Measurements from ENCODE around the gene IRX5.

Gene IRX5

DNA sequence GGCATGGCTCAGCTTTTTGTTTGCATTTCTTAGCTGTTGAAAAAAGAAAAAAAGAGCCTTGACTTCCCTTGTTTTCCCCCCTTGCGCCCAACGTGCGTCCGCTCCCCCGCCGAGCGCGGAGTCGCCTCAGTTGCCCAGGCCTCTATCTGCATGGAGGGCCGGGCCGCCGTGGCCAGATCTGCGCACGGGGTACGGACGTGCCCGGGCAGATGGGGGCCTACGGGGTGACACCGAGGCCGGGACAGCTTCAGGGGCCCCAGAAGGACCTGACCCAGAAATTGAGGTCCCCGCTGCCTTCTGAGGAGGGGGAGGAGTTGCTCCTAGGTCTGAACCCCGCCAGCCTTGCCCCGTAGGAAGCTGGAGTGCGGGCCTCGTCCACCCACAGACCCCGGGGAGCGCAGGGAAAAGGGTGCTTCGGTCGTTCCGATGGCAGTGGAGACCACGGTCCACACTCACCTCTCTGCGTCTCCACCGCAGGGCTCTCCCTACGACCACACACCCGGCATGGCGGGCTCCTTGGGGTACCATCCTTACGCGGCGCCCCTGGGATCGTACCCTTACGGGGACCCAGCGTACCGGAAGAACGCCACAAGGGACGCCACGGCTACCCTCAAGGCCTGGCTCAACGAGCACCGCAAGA, 1.5 kb downstream of the IRX5 start:
- Histone ChIP-seq H3K9me3 (ENCODE audit: control insufficient read depth, insufficient read depth, low read length) (no peaks in the 10 kb centered on the region), H3K4me3 (ENCODE audit: low read depth, low read length) (peak overlapping the region; percentile 42), H3K27me3 (ENCODE audit: control insufficient read depth, insufficient read depth, low read length) (peaks cover 69% of the 10 kb centered on the region), H3K4me1 (ENCODE audit: control insufficient read depth, insufficient read depth, low read length) (peaks cover 9% of the 10 kb centered on the region), H3K9ac (ENCODE audit: low read depth, low read length) (no peak overlapping the region), H3K36me3 (ENCODE audit: control insufficient read depth, insufficient read depth, low read length) (no peaks in the 10 kb centered on the region)

DNA sequence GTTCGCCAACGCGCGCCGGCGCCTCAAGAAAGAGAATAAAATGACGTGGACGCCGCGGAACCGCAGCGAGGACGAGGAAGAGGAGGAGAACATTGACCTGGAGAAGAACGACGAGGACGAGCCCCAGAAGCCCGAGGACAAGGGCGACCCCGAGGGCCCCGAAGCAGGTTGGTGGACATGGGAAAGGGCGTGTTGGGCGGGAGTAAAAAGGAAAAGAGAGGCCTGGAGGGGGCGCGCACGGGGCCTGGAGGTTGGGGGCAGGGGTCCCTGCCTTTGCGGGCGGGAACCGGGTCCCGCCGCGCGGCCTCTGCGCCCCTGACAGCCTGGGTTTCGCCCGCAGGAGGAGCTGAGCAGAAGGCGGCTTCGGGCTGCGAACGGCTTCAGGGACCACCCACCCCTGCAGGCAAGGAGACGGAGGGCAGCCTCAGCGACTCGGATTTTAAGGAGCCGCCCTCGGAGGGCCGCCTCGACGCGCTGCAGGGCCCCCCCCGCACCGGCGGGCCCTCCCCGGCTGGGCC, 2.1 kb downstream of the IRX5 start:
- Histone ChIP-seq H3K9me3 (ENCODE audit: control insufficient read depth, insufficient read depth, low read length) (no peaks in the 10 kb centered on the region), H3K4me3 (ENCODE audit: low read depth, low read length) (peak overlapping the region; percentile 42), H3K27me3 (ENCODE audit: control insufficient read depth, insufficient read depth, low read length) (peaks cover 69% of the 10 kb centered on the region), H3K4me1 (ENCODE audit: control insufficient read depth, insufficient read depth, low read length) (peaks cover 9% of the 10 kb centered on the region), H3K9ac (ENCODE audit: low read depth, low read length) (no peak overlapping the region), H3K36me3 (ENCODE audit: control insufficient read depth, insufficient read depth, low read length) (no peaks in the 10 kb centered on the region)

DNA sequence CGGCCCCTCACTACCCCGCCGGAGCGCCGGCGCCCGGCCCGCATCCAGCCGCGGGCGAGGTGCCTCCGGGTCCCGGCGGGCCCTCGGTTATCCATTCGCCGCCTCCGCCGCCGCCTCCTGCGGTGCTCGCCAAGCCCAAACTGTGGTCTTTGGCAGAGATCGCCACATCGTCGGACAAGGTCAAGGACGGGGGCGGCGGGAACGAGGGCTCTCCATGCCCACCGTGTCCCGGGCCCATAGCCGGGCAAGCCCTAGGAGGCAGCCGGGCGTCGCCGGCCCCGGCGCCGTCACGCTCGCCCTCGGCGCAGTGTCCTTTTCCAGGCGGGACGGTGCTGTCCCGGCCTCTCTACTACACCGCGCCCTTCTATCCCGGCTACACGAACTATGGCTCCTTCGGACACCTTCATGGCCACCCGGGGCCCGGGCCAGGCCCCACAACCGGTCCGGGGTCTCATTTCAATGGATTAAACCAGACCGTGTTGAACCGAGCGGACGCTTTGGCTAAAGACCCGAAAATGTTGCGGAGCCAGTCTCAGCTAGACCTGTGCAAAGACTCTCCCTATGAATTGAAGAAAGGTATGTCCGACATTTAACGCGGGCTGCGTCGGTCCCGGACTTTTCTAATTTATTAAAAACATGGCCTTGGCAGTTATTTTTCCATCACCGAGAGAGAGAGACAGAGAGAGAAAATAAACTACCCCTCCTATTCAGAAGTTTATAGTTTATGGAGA, 2.8 kb downstream of the IRX5 start:
- H3K36me3 ChIP-seq (ENCODE audit: control insufficient read depth, insufficient read depth, low read length) = no peaks in the 10 kb centered on the region
- H3K27me3 ChIP-seq (ENCODE audit: control insufficient read depth, insufficient read depth, low read length) = peaks cover 72% of the 10 kb centered on the region
- no peak overlapping the region for H3K9ac ChIP-seq (ENCODE audit: low read depth, low read length)
- H3K4me1 ChIP-seq (ENCODE audit: control insufficient read depth, insufficient read depth, low read length) = peaks cover 9% of the 10 kb centered on the region
- peak overlapping the region; percentile 42 for H3K4me3 ChIP-seq (ENCODE audit: low read depth, low read length)
- no peaks in the 10 kb centered on the region for H3K9me3 ChIP-seq (ENCODE audit: control insufficient read depth, insufficient read depth, low read length)

DNA sequence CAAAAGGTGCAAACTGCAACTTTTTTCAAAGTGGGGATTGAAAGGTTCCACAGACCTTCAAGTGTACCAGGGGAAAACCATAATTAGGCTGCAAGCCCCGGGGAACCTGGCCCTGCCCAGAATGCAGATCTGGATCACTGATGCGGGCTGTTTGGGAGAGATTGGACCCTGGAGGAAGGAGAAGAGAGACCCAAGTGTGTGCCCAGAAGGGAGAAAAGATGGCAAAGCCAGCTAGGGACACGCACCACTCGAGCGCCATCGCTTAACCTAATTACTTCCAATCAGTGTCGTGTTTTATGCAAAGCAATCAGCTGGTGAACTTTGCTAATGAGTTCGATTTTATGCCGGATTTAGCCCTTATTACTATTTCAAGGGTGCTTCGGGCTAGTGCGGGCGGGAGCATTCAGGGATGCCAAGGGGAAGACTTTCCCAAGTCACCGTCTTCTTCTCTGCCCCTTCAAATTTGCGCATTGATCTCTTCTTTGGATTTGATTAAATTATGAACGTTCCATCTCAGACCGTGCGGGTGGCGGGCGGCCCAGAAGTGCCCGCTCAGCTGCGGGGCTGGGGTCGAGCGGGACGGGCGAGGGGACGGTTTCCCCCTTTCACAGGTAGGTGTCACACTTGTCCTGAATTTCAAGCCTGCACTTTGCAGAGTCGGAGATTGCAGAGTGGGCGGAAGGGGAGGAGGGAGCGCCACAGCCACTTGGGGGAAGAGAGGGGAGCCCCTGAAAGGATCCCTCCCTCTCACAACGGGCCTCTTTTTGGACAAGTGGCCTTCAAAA, 4.0 kb downstream of the IRX5 start:
- peaks cover 12% of the 10 kb centered on the region for H3K4me1 ChIP-seq (ENCODE audit: control insufficient read depth, insufficient read depth, low read length)
- no peaks in the 10 kb centered on the region for H3K36me3 ChIP-seq (ENCODE audit: control insufficient read depth, insufficient read depth, low read length)
- peak overlapping the region; percentile 22 for H3K4me3 ChIP-seq (ENCODE audit: low read depth, low read length)
- no peaks in the 10 kb centered on the region for H3K9me3 ChIP-seq (ENCODE audit: control insufficient read depth, insufficient read depth, low read length)
- H3K9ac ChIP-seq (ENCODE audit: low read depth, low read length) = no peak overlapping the region
- peaks cover 81% of the 10 kb centered on the region for H3K27me3 ChIP-seq (ENCODE audit: control insufficient read depth, insufficient read depth, low read length)

DNA sequence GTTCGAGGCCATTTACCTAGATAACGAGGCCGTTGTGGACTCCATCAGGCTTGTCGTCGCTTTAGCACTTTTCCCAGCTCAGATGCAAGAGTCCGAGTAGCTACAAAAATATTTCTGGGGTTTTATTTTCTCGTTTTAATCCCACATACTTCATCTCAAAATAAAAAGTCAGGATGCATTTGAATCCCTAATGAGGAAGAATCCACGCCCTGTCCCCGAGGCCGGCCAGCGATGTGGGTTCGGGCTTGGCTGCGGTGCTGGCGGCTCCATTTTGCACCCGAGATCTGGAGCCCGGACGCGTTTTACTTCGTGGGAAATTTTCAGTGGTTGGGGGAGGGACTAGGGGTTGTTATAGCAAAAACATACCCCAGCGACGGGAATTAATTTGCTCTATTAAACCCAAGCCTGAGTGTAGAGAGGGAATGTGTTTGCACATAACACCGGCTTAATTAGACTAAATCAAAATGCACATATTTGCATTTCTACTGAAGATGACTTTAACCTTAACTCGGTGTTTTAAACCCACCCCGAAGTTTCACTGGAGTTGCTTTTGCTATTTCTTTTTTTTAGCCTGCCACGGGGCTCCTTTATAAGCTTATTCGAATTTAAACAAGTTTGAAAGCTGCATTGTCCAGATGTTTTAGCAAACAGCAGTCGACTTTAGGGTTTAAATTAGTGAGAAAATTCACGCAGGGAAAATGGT, 4.8 kb downstream of the IRX5 start:
- Histone ChIP-seq H3K4me1 (ENCODE audit: control insufficient read depth, insufficient read depth, low read length) (peaks cover 12% of the 10 kb centered on the region), H3K27me3 (ENCODE audit: control insufficient read depth, insufficient read depth, low read length) (peaks cover 85% of the 10 kb centered on the region), H3K4me3 (ENCODE audit: low read depth, low read length) (peak overlapping the region; percentile 11), H3K9me3 (ENCODE audit: control insufficient read depth, insufficient read depth, low read length) (no peaks in the 10 kb centered on the region), H3K36me3 (ENCODE audit: control insufficient read depth, insufficient read depth, low read length) (no peaks in the 10 kb centered on the region), H3K9ac (ENCODE audit: low read depth, low read length) (no peak overlapping the region)

DNA sequence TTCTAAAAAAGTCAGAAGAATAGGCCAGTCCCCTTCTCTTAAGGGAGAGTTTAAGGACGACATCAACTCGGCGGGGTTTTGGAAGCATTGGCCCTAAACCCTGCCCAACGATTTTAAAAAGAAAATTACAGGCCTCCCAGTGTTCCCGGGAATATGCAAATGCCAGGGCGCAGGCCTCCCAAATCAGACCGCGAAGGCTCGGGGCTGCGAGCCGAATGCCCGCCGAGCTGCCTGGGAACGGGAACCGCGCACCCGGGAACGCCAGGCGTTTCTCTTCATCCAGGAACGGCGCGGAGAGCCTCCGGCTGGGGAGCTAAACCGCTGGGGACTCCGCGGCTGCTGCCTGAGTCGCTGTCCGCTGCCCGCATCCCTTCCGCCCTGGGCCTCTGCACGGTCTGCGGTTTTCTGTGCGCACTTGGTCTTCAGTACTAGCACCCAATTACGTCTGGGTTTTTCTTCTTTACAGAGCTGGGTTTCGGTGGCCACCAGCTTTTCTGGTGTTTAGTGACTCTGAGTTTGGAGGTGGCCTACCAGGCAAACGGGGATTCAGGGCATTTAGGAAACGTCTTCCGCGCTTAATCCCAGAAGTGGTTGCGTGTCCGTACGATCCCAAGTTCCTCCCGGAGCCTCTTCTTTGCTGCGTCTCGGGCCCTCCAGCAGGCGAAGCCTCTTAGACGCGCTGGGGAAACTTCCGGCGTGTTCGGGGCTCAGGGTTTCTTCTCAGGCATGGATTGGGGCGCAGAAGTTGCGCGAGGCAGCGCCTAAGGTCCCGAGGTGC, 5.7 kb downstream of the IRX5 start:
- Histone ChIP-seq H3K4me3 (ENCODE audit: low read depth, low read length) (peak overlapping the region; percentile 66), H3K27me3 (ENCODE audit: control insufficient read depth, insufficient read depth, low read length) (peaks cover 94% of the 10 kb centered on the region), H3K9ac (ENCODE audit: low read depth, low read length) (no peak overlapping the region)

DNA sequence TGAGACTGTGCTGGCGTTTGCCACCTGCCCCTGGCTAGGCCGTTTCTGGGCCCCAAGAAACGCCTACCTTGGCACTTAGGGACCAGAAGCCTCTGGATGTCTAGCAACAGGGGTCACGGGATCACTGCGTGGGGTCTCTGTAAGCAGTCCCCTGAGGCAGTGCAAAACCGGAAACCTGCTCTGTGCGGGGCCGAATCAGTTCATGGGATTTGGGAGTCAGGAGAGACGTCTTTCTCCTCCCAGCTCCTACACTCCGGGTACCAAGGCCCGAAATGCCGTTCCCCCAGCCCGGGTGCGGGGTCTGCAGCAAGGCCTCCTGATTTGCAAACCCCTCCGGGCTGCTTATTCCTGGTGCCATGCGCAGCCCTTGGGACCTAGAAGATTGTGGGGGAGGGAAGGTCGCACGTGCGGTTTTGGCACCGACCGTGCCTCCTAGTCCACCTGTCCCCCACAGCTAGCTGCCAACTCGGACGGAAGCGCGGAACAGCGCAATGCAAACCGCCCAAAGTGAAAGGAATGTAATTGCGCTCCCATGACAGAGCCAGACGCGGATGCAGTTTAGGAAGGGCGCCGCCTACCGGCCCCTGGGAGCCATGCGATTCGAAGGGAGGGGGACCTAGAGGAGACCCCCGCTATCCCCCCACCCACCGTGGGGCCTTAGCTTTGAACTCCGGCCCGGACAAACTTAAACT, 6.5 kb downstream of the IRX5 start:
- Histone ChIP-seq H3K4me3 (ENCODE audit: low read depth, low read length) (peak overlapping the region; percentile 66), H3K27me3 (ENCODE audit: control insufficient read depth, insufficient read depth, low read length) (peaks cover 94% of the 10 kb centered on the region), H3K9me3 (ENCODE audit: control insufficient read depth, insufficient read depth, low read length) (no peaks in the 10 kb centered on the region), H3K9ac (ENCODE audit: low read depth, low read length) (no peak overlapping the region), H3K36me3 (ENCODE audit: control insufficient read depth, insufficient read depth, low read length) (no peaks in the 10 kb centered on the region), H3K4me1 (ENCODE audit: control insufficient read depth, insufficient read depth, low read length) (peaks cover 8% of the 10 kb centered on the region)

More for the DNA sequence above, 5.7 kb downstream of the IRX5 start:
- Histone ChIP-seq H3K36me3 (ENCODE audit: control insufficient read depth, insufficient read depth, low read length) (no peaks in the 10 kb centered on the region), H3K4me1 (ENCODE audit: control insufficient read depth, insufficient read depth, low read length) (peaks cover 12% of the 10 kb centered on the region), H3K9me3 (ENCODE audit: control insufficient read depth, insufficient read depth, low read length) (no peaks in the 10 kb centered on the region)

DNA sequence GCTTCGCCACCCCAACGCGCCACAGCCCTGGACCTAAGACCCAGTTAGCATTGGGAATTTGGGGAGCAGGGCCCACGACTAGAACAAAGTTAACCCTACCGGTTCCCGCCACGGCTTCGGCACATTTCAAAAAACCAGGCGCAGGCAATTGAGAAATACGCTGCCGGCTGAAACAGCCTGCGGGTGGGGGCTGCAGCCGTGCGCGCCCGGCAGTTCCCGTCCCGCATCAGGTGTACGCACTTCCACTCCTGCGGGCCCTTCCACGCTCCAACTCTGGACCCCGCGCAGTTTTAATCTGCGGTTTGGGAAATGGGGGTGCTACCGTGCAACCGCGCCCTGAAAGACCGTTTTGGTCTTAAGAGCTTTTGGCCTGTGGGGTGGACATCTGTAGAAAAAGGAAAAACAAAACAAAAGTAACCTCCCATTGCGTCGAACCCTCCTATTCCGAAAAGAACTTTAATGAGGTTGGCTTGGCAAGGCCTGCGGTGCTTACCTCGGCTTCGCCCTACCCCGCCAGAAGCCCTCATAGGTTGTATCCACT, 7.1 kb downstream of the IRX5 start:
- H3K9ac ChIP-seq (ENCODE audit: low read depth, low read length) = no peak overlapping the region
- peaks cover 8% of the 10 kb centered on the region for H3K4me1 ChIP-seq (ENCODE audit: control insufficient read depth, insufficient read depth, low read length)
- peaks cover 94% of the 10 kb centered on the region for H3K27me3 ChIP-seq (ENCODE audit: control insufficient read depth, insufficient read depth, low read length)
- H3K36me3 ChIP-seq (ENCODE audit: control insufficient read depth, insufficient read depth, low read length) = no peaks in the 10 kb centered on the region
- H3K9me3 ChIP-seq (ENCODE audit: control insufficient read depth, insufficient read depth, low read length) = no peaks in the 10 kb centered on the region
- H3K4me3 ChIP-seq (ENCODE audit: low read depth, low read length) = peak overlapping the region; percentile 66

DNA sequence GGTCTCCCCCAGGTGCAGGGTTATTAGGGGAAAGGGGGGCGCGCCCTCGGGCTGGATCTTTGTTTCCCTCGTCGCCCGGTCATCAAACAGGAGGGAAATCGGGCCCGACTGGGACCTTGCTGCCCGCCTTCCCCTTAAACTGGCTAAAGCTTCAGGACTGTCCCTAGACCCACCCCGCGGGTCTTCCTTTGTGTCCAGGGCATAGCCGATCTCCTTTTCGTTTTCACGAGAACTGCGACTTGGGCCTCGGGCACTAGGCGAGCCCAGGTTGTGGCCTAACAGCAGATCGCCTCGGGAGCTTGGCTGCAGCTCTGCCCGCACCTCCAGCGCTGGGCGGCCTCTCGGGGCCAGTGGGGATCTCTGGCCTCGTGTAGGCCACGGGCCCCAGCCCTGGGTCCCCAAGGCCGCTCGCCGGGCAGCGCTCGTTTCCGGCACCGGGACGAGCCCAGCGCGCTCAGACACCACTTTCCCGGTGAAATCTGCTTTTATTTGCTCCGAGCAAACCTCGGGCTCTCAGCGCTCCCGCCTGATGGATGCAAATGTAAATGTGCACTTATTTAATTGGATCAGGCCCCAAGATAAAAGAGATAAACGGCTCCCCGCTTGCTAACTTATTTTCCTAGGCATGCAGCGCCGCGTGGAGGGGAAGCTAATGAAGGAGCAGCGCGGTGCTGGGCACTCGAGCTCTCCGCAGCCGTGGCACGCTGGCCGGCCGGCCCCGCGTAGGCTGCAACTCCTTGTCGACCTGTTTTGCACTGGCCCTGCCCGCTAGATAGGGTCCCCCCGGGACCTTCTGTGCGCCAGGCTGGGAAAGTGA, 7.8 kb downstream of the IRX5 start:
- H3K4me3 ChIP-seq (ENCODE audit: low read depth, low read length) = peak overlapping the region; percentile 66
- peaks cover 8% of the 10 kb centered on the region for H3K4me1 ChIP-seq (ENCODE audit: control insufficient read depth, insufficient read depth, low read length)
- no peaks in the 10 kb centered on the region for H3K9me3 ChIP-seq (ENCODE audit: control insufficient read depth, insufficient read depth, low read length)
- no peaks in the 10 kb centered on the region for H3K36me3 ChIP-seq (ENCODE audit: control insufficient read depth, insufficient read depth, low read length)
- no peak overlapping the region for H3K9ac ChIP-seq (ENCODE audit: low read depth, low read length)
- peaks cover 96% of the 10 kb centered on the region for H3K27me3 ChIP-seq (ENCODE audit: control insufficient read depth, insufficient read depth, low read length)

DNA sequence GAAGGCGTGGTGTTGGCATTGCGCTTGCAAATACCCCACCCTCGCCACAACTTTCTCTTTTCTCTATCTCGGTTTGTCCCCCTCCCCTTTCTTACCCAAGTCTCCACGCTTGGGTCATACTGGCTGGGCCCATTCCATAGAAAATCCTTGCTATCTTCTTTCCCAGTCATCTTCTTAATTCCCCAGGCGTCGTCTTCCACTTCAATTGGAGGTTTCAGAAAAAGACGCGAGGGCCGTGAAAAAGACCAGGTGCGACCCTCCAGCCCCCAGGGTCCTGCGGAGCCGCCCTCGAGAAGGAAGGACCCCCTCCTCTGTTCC, 8.3 kb downstream of the IRX5 start:
- H3K9me3 ChIP-seq (ENCODE audit: control insufficient read depth, insufficient read depth, low read length) = no peaks in the 10 kb centered on the region
- peaks cover 96% of the 10 kb centered on the region for H3K27me3 ChIP-seq (ENCODE audit: control insufficient read depth, insufficient read depth, low read length)
- H3K9ac ChIP-seq (ENCODE audit: low read depth, low read length) = no peak overlapping the region
- H3K36me3 ChIP-seq (ENCODE audit: control insufficient read depth, insufficient read depth, low read length) = no peaks in the 10 kb centered on the region
- peaks cover 5% of the 10 kb centered on the region for H3K4me1 ChIP-seq (ENCODE audit: control insufficient read depth, insufficient read depth, low read length)
- H3K4me3 ChIP-seq (ENCODE audit: low read depth, low read length) = peak overlapping the region; percentile 66
